ENCODE data around the gene TEX38. TPM values are rescaled to one million over a fixed set of nuclear protein-coding genes. Genes with fewer than 3 reads are reported as not detected.
A peak's percentile ranks its signal among the peaks of the same experiment; 100 is the strongest.
"Not testable (repeated sequence)": the region's sequence is repeated elsewhere in the genome, so short reads cannot be mapped to it uniquely, and the experiment has no call there.

Gene TEX38
- total RNA-seq, 2 experiments from 2014 or later: not detected

DNA sequence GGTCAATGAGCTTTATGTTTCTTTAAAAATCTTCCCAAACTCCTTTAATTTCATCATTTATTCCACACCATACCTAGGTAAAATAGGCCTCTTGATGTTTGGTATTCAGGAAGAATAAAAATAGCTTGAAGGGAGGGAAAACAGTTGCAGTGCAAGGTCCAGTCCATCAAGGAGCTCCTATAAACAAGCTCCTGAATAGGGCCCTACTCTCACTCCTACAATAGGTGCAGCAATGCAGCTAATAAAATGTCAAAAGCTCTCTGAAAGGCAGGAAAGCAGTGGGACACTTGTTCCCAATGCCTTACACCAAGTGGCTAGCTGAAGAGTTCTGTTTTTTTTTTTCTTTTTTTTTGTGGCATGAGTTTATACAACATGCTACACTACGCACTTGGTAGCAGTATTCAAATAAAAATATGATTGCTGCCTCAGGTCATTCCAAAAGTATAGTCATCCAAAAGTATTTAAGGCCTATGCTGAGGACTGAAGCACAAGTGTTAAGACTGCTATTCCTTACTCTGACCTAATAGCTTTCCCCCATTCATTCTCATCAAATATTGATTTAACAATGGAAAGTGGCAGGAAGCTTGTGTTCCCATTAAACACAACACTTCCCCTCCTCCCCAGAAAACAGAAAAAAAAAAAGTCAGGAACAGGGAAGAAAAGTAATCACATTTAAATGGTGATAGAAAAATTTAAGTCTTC is 9.8 kb downstream of the TEX38 start:
- no peak for DNase-seq
- Mint-ChIP-seq H3K27ac (no peak overlapping the region), H3K36me3 (ENCODE audit: low read depth) (peaks cover 64% of the 10 kb centered on the region), H3K27me3 (no peaks in the 10 kb centered on the region), H3K4me1 (peaks cover 16% of the 10 kb centered on the region), H3K9me3 (no peaks in the 10 kb centered on the region), H3K4me3 (no peak overlapping the region)
- ChIA-PET POLR2A (no interaction called here), CTCF (interaction anchor here (0.6 to 0.7 kb wide), 2 partner anchors 9 to 569 kb away, joined by 4 read pairs; no protein-coding TSS in a partner anchor)

GRCh38 chr1:46682064-46682463 is 10.4 kb downstream of the TEX38 start:
- Mint-ChIP-seq H3K36me3 (ENCODE audit: low read depth) (peaks cover 67% of the 10 kb centered on the region), H3K27ac (no peak overlapping the region), H3K27me3 (no peaks in the 10 kb centered on the region), H3K4me1 (peaks cover 15% of the 10 kb centered on the region), H3K9me3 (no peaks in the 10 kb centered on the region), H3K4me3 (no peak overlapping the region)
- ChIA-PET POLR2A (no interaction called here), CTCF (no interaction called here)
- DNase-seq: no peak

- DNase-seq: no peak
- Mint-ChIP-seq H3K27ac (no peak overlapping the region), H3K4me3 (no peak overlapping the region), H3K4me1 (peaks cover 20% of the 10 kb centered on the region), H3K9me3 (no peaks in the 10 kb centered on the region), H3K36me3 (ENCODE audit: low read depth) (peaks cover 68% of the 10 kb centered on the region), H3K27me3 (no peaks in the 10 kb centered on the region)
- ChIA-PET POLR2A (no interaction called here), CTCF (interaction anchor here (0.7 to 0.9 kb wide), 2 partner anchors 8 to 12 kb away, joined by 3 read pairs; no protein-coding TSS in a partner anchor)
Observed at GRCh38 chr1:46684670-46685069, 13.0 kb downstream of the TEX38 start.

GRCh38 chr1:46686255-46686654 is 14.6 kb downstream of the TEX38 start:
- POLR2A ChIA-PET: no interaction called here
- peaks cover 67% of the 10 kb centered on the region for H3K36me3 Mint-ChIP-seq (ENCODE audit: low read depth)
- no peaks in the 10 kb centered on the region for H3K9me3 Mint-ChIP-seq
- no peak for DNase-seq
- H3K4me3 Mint-ChIP-seq: no peak overlapping the region
- H3K4me1 Mint-ChIP-seq: peaks cover 20% of the 10 kb centered on the region
- H3K27ac Mint-ChIP-seq: no peak overlapping the region
- CTCF ChIA-PET: interaction anchor here (1.2 kb wide), 1 partner anchor 9 kb away, joined by 4 read pairs; no protein-coding TSS in a partner anchor
- H3K27me3 Mint-ChIP-seq: no peaks in the 10 kb centered on the region

GRCh38 chr1:46687093-46687659 is 15.5 kb downstream of the TEX38 start:
- ChIA-PET CTCF (interaction anchor here (0.9 to 1.4 kb wide), 3 partner anchors 8 to 51 kb away, joined by 3 read pairs; no protein-coding TSS in a partner anchor), POLR2A (no interaction called here)
- no peaks in the 10 kb centered on the region for H3K27me3 Mint-ChIP-seq
- no peaks in the 10 kb centered on the region for H3K9me3 Mint-ChIP-seq
- H3K27ac Mint-ChIP-seq: peak overlapping the region; percentile 48
- no peak for DNase-seq
- H3K36me3 Mint-ChIP-seq (ENCODE audit: low read depth): peaks cover 70% of the 10 kb centered on the region
- no peak overlapping the region for H3K4me3 Mint-ChIP-seq
- peaks cover 20% of the 10 kb centered on the region for H3K4me1 Mint-ChIP-seq

DNA sequence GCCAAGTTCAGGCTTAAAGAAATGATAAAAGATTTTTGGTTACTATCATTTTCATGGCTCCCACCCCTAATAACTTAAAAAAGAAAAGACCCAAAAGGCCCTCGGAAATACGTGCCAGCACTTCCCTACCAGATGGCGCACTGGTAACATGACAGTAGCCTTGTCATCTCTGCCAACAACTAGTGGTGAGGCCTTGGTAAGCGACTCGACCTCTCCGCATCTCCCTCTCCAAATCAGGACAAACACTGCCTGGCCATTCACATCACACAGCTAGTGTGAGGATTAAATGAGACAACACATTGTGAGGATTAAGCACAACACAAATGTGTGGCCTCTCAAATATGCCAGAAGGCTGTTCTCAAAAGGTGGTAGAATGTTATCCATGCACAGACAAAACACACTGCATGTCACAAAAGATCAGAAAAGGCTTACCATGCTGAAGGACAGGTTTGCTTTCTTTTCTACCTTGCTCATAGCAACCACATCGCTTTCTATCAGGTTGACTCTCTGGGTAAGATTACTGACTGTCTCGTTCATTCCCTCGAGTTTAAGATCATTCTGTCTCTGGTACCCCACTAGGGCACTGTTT is 16.4 kb downstream of the TEX38 start:
- ChIA-PET CTCF (interaction anchor here (0.9 to 1.4 kb wide), 3 partner anchors 9 to 52 kb away, joined by 3 read pairs; no protein-coding TSS in a partner anchor), POLR2A (no interaction called here)
- DNase-seq: no peak
- H3K36me3 Mint-ChIP-seq (ENCODE audit: low read depth): peaks cover 73% of the 10 kb centered on the region
- H3K9me3 Mint-ChIP-seq: no peaks in the 10 kb centered on the region
- no peaks in the 10 kb centered on the region for H3K27me3 Mint-ChIP-seq
- peaks cover 20% of the 10 kb centered on the region for H3K4me1 Mint-ChIP-seq
- H3K27ac Mint-ChIP-seq: no peak overlapping the region
- H3K4me3 Mint-ChIP-seq: no peak overlapping the region

DNA sequence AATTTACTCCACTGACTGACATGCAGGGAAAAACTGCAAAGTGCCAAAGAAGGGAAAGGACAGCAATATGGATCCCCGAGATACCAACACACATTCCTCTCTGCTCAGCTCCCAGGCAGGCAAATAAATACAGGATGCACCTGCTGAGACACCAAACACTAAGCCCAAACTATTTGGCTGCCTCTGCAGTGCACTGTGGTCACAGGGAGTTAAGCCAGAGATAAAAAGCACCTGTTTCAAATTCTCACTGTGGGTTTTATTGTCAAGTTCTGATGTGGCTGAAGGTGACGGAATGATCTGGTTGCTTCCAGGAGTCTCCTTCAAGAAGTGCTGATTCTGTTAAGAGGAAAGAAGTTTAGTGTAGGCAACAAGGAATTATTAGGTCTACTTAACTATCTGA is 17.7 kb downstream of the TEX38 start:
- H3K36me3 Mint-ChIP-seq (ENCODE audit: low read depth): peaks cover 68% of the 10 kb centered on the region
- H3K27ac Mint-ChIP-seq: no peak overlapping the region
- DNase-seq: no peak
- H3K4me3 Mint-ChIP-seq: no peak overlapping the region
- ChIA-PET POLR2A (no interaction called here), CTCF (no interaction called here)
- H3K9me3 Mint-ChIP-seq: no peaks in the 10 kb centered on the region
- H3K27me3 Mint-ChIP-seq: no peaks in the 10 kb centered on the region
- peaks cover 21% of the 10 kb centered on the region for H3K4me1 Mint-ChIP-seq

GRCh38 chr1:46689897-46690296 is 18.2 kb downstream of the TEX38 start:
- POLR2A ChIA-PET: no interaction called here
- Mint-ChIP-seq H3K4me1 (peaks cover 21% of the 10 kb centered on the region), H3K27me3 (no peaks in the 10 kb centered on the region), H3K27ac (no peak overlapping the region), H3K36me3 (ENCODE audit: low read depth) (peaks cover 70% of the 10 kb centered on the region), H3K9me3 (no peaks in the 10 kb centered on the region), H3K4me3 (no peak overlapping the region)
- DNase-seq: no peak
- CTCF ChIA-PET: interaction anchor here (0.6 kb wide), 2 partner anchors 29 to 636 kb away, joined by 4 to 5 read pairs; no protein-coding TSS in a partner anchor

DNA sequence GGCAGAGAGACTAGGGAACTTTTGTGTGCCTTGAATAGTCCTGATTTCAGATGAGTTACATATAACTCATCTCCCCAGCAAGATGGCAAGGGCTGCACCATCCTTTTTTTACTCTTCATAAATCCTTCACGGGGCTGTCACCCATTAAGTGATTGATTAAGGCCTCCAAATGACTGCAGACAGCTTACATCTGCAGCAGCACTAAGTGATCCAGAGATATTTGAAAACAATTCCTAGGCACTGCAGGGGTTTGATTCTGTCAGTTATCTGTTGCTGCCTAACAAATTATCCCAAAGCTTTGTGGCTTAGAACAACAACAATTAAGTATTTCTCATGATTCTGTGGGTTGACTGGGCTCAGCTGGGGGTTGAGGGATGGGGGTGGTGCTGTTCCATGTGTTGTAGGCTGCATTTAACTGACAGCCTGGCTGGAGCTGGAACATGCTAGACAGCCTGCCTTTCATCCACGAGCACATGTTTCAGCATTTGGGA is 19.3 kb downstream of the TEX38 start:
- Mint-ChIP-seq H3K4me3 (no peak overlapping the region), H3K27ac (no peak overlapping the region), H3K4me1 (peaks cover 22% of the 10 kb centered on the region), H3K36me3 (ENCODE audit: low read depth) (peaks cover 76% of the 10 kb centered on the region), H3K9me3 (peaks cover 4% of the 10 kb centered on the region), H3K27me3 (no peaks in the 10 kb centered on the region)
- CTCF ChIA-PET: interaction anchor here (1.4 kb wide), 1 partner anchor 17 kb away, joined by 4 read pairs; no protein-coding TSS in a partner anchor
- POLR2A ChIA-PET: no interaction called here
- no peak for DNase-seq

DNA sequence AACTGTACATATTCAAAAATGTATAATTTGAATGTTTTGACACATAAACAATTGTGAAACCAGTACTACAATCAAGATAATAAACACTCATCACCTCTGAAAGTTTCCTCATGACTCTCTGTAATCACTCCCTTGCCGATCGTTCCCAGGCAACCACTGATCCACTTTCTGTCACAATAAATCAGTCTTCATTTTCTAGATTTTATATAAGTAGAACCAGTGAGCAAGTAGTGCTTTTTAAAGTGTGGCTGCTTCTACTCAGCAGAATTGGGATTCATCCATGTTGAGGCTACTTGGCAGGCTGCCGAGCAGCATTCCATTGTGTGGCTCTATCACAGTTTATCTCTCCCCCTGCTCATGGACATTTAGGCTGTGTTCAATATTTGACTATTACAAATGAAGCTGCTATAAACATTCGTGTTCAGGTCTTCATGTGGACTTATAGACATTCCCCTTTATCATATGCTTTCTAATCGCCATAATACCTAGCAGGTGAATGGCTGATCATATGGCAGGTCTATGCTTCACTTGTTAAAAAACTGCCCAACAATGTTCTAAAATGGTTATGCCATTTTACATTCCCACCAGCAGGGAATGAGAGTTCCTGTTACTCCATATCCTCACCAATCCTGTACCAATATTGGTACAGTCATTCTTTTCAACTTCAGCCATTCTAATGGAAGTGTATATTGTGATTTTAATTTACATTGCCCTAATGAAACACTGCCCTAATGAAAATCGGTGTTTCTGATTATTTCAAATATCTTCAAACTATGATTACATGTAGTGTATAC is 20.5 kb downstream of the TEX38 start:
- ChIA-PET CTCF (interaction anchor here (1.4 kb wide), 2 partner anchors 15 to 18 kb away, joined by 3 to 4 read pairs; no protein-coding TSS in a partner anchor), POLR2A (no interaction called here)
- no peak for DNase-seq
- H3K27me3 Mint-ChIP-seq: no peaks in the 10 kb centered on the region
- H3K4me3 Mint-ChIP-seq: no peak overlapping the region
- peaks cover 4% of the 10 kb centered on the region for H3K9me3 Mint-ChIP-seq
- H3K36me3 Mint-ChIP-seq (ENCODE audit: low read depth): peaks cover 75% of the 10 kb centered on the region
- H3K4me1 Mint-ChIP-seq: peaks cover 16% of the 10 kb centered on the region
- H3K27ac Mint-ChIP-seq: no peak overlapping the region

DNA sequence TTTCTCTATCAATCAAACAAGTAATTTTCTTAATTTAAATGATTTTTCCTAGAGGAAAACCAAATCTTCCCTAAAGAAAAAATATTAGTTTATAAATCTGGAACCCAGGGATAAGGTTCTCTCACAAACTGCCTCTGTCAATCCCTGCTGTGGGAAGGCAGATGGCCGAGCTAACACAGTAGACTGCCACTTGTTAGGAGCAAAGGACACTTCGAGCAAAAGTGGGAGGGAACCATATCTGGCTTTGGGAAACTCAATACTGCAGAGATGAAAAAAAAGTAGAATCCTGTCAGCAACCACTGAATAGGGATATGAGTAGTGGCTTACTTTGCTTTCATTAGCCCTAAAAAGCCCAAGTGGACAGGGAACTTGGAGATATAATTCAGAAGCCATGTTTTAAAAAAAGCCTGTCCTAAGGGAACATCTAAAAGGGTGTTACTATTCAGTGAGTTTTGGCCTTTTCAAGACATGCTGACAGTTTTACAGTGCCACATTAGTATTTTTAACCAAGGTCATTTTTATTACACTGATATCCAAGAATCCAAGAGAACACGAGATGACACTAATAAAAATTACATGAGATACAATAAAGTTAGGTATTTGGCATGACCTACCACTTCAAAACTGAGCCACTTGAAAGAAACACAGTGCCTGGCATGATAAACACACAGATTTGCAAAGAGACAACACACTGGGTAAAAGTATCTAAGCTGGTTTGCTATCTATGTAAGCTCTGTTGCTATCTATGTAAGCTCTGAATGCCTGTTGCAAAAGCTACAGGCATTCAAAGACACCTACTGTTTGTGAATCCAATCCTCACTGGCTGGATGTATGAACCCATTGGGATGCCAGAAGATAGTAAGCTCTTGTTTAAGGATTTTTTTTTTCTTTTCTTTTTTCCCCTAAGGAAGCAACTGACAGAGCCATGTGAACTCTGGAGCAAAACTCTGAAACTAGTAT is 21.4 kb downstream of the TEX38 start:
- peaks cover 10% of the 10 kb centered on the region for H3K4me1 Mint-ChIP-seq
- H3K36me3 Mint-ChIP-seq (ENCODE audit: low read depth): peaks cover 72% of the 10 kb centered on the region
- ChIA-PET POLR2A (no interaction called here), CTCF (interaction anchor here (0.9 to 1.4 kb wide), 2 partner anchors 16 to 17 kb away, joined by 3 read pairs; no protein-coding TSS in a partner anchor)
- peaks cover 4% of the 10 kb centered on the region for H3K9me3 Mint-ChIP-seq
- no peak overlapping the region for H3K27ac Mint-ChIP-seq
- H3K4me3 Mint-ChIP-seq: no peak overlapping the region
- no peak for DNase-seq
- H3K27me3 Mint-ChIP-seq: no peaks in the 10 kb centered on the region

GRCh38 chr1:46694676-46695075 is 23.0 kb downstream of the TEX38 start:
- H3K36me3 Mint-ChIP-seq (ENCODE audit: low read depth): peaks cover 68% of the 10 kb centered on the region
- DNase-seq, H3K27me3 Mint-ChIP-seq, POLR2A ChIA-PET, H3K4me1 Mint-ChIP-seq, CTCF ChIA-PET, H3K27ac Mint-ChIP-seq, H3K9me3 Mint-ChIP-seq, H3K4me3 Mint-ChIP-seq: not testable (repeated sequence)
